GM12891 (cell line): Measurements from ENCODE around the gene COL5A1.
"Not testable (repeated sequence)": the region's sequence is repeated elsewhere in the genome, so short reads cannot be mapped to it uniquely, and the experiment has no call there.

Source experiments
- DNase-seq: peaks from one replicate; pipeline ENCODE4 v3.0.0; 2011; ENCODE audit warnings: low spot score; ENCODE audit not compliant: insufficient read length
- FAIRE-seq: peaks from 2 replicates; lab custom pipeline; 2011; peaks lifted over from hg19 to GRCh38; lab: Jason Lieb, UNC
- PAX5 ChIP-seq: IDR thresholded peaks from 2 replicates; pipeline ENCODE4 v1.6.1; 2011; ENCODE audit warnings: low read length, moderate library complexity, mild to moderate bottlenecking; ENCODE audit not compliant: insufficient read depth, severe bottlenecking
- POLR2A ChIP-seq: IDR thresholded peaks from 2 replicates; pipeline ENCODE4 v1.6.1; 2011; ENCODE audit warnings: low read depth, low read length, control low read depth
- POLR2AphosphoS5 ChIP-seq: IDR thresholded peaks from 2 replicates; pipeline ENCODE4 v1.6.1; 2011; ENCODE audit warnings: low read depth, low read length, control low read depth
- POU2F2 ChIP-seq: IDR thresholded peaks from 2 replicates; pipeline ENCODE4 v1.6.1; 2011; ENCODE audit warnings: low read depth, mild to moderate bottlenecking, control low read depth, low read length, moderate library complexity
- SPI1 ChIP-seq: IDR thresholded peaks from 2 replicates; pipeline ENCODE4 v1.6.1; 2011; ENCODE audit warnings: low read depth, low read length, control low read depth
- TAF1 ChIP-seq: IDR thresholded peaks from 2 replicates; pipeline ENCODE4 v1.6.1; 2011; ENCODE audit warnings: low read depth, low read length, control low read depth

Gene COL5A1

DNA sequence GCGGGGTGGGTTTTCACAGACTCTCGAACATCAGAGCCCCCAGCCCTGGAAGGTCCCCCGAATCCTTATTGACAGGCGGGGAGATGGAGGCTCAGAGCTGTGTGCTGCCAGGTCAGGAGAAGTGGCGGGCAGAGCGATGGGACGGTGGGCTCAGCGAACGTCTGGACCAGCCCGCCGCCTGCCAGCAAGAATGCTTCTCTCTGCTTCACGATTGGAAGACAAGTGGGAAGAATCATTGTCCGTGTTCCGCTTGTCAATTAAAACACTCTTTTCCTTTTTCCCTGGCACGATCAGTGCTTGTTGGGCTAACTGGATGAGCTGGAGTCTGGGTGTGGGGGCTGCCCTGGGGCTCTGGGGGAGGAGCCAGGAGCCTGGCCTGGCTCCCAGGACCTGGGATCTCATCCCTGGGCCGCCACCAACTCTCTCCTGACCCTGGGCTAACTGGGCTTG is 1.6 kb downstream of the COL5A1 start:
- FAIRE-seq = no peak
- TF ChIP-seq PAX5 (no peak), POU2F2 (no peak), POLR2A (no peak), TAF1 (no peak), SPI1 (no peak), POLR2AphosphoS5 (no peak)
- DNase-seq = no peak

GRCh38 chr9:134644401-134644724 is 2.8 kb downstream of the COL5A1 start:
- not testable (repeated sequence) for DNase-seq, FAIRE-seq

GRCh38 chr9:134644725-134645606 is 3.4 kb downstream of the COL5A1 start:
- no peak for FAIRE-seq
- no peak for TF ChIP-seq POU2F2
- no peak for TF ChIP-seq POLR2AphosphoS5
- no peak for TF ChIP-seq TAF1
- no peak for TF ChIP-seq PAX5
- TF ChIP-seq SPI1 = no peak
- DNase-seq = no peak

DNA sequence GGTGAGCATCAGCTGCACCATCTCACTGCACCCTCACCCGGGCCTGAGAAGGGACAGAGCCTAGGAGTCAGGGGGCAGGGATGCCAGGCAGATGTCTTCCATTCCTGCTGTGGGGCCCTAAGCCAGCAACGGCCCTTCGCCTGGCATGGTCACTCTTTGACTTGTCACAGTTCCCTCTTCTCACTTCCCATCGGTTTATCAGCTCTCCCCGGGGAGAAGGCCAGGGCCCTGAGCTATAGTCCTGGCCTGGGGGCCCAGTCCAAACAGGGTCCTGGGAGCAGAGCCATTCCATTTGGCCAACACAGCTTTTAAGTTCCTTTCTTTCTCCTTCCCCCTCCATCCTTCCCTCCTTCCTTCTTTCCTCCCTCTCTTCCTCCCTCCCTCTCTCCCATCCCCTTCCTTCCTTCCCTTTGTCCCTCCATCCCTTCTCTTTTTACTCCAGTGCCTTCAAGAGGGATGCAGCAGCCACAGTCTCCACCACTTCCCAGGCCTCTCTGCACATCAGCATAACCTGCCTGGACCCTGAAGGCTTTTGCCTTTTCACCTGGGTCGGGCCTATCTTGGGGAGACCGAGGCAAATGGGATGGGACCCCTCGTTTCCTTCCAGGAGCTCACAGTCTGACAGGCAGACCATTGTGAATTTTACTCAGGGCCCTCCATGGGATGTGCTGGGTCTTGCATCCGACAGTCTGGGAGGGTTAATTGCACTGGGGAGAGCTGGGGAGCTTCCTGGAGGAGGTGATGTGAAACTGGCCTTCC is 4.2 kb downstream of the COL5A1 start:
- no peak for DNase-seq
- no peak for FAIRE-seq
- TF ChIP-seq SPI1 (no peak), TAF1 (no peak), POLR2A (no peak), POU2F2 (no peak), PAX5 (no peak), POLR2AphosphoS5 (no peak)

GRCh38 chr9:134647359-134648080 is 5.9 kb downstream of the COL5A1 start:
- FAIRE-seq (no peak), DNase-seq (no peak)
- no peak for TF ChIP-seq SPI1
- TF ChIP-seq POLR2A = no peak
- TF ChIP-seq TAF1 = no peak
- TF ChIP-seq PAX5 = no peak
- TF ChIP-seq POU2F2 = no peak

GRCh38 chr9:134648701-134649530 is 7.3 kb downstream of the COL5A1 start:
- DNase-seq (no peak), FAIRE-seq (no peak)
- TF ChIP-seq SPI1 (no peak), POLR2A (no peak), TAF1 (no peak), POU2F2 (no peak), PAX5 (no peak), POLR2AphosphoS5 (no peak)

DNA sequence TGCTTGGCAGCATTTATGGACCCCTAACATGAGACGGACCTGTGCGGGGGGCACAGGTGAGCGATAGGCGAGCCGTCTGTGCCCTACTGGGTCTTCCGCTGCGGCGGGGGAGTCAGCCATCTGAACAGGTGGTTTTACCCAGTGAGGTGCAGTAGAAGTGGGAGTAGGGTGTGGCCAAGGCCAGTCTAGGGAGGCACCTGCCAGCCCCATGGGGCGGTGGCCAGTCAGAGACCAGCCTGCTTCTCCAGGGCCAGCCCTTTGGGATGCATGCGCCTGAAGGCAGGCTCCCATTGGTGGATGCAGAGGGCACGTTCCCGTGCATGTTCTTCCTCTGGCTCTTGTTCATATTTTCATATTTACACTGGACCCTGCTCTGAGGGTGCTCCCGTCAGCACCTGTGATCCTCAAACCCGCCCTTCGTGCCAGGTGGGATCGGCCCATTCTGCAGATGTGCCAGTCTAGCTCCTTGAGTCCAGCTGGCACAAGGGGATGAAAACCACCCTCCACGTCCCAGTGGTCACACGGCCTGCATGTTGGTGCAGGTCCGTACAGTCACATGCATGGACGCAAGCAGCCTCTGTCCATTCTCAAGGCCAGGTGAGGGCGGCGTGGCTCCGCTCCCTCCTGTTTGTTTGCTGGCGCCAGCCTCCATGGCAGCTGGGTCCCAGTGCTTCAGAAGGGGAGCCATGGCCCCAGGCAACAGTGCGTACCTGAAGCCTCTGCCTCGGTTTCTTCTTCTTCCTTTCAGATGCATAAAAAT is 9.0 kb downstream of the COL5A1 start:
- FAIRE-seq = no peak
- no peak for DNase-seq
- TF ChIP-seq PAX5 = no peak
- no peak for TF ChIP-seq POLR2A
- no peak for TF ChIP-seq POLR2AphosphoS5
- no peak for TF ChIP-seq TAF1
- no peak for TF ChIP-seq SPI1
- no peak for TF ChIP-seq POU2F2

- FAIRE-seq (no peak), DNase-seq (no peak)
- no peak for TF ChIP-seq PAX5
- no peak for TF ChIP-seq POU2F2
- TF ChIP-seq SPI1 = no peak
- no peak for TF ChIP-seq POLR2AphosphoS5
- TF ChIP-seq TAF1 = no peak
- no peak for TF ChIP-seq POLR2A
Observed at GRCh38 chr9:134651226-134651905, 9.8 kb downstream of the COL5A1 start.
